Measurements from ENCODE around the gene TGFA.

TGFA gene

DNA sequence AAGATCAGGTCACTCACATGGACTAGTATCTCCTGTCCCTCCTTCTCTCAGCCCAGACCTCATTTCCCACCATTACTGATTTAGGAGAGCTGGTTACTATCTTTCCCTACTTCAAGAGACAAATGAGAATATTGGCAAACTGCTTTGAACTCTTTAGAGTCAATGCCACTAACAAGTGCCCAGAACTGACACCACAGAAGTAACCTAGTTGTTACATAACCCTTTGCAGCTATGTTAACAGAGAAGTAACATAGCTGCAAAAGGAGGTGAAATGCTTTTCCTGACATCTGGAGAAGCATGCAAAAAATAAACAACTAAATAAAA lies 30.0 kb downstream of the TGFA start:
- Histone ChIP-seq H3K9me3 (ENCODE audit: control insufficient read depth in 1 of 2, low read length in 2 of 2) (no peaks in the 10 kb centered on the region), H3K4me1 (ENCODE audit: control insufficient read depth in 1 of 2, insufficient read depth in 2 of 2, low read length in 2 of 2) (peaks cover 0 to 5% of the 10 kb centered on the region in 2 donors), H3K27me3 (ENCODE audit: low read depth, low read length) (no peaks in the 10 kb centered on the region), H3K36me3 (ENCODE audit: control insufficient read depth in 1 of 2, insufficient read depth in 2 of 2, low read length in 2 of 2) (no peaks in the 10 kb centered on the region), H3K27ac (ENCODE audit: low read length) (no peak overlapping the region), H3K4me3 (ENCODE audit: low read depth in 1 of 2, low read length in 2 of 2) (no peak overlapping the region)

GRCh38 chr2:70522627-70523026 lies 31.0 kb downstream of the TGFA start:
- H3K4me1 ChIP-seq (ENCODE audit: control insufficient read depth in 1 of 2, insufficient read depth in 2 of 2, low read length in 2 of 2): peaks cover 0 to 5% of the 10 kb centered on the region in 2 donors

DNA sequence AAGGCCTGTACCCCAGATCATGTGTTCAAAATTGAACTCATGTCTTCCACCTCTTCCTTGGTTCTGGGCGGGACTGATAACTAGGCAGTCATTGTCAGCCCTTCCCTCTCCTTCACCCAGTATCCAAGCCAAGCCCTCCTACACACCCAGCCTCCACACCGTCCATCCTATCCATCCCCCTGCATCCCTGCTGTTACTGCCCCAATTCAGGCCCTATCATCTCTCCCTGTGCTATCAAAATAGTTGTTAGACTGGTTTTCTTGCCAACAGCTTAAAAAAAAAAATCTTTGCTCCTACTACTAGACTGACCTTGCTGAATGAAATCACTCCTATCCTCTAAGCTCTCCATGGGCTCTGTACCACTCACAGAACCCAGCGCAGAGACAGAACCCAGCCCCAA lies 32.8 kb downstream of the TGFA start:
- Histone ChIP-seq H3K36me3 (ENCODE audit: control insufficient read depth in 1 of 2, insufficient read depth in 2 of 2, low read length in 2 of 2) (no peaks in the 10 kb centered on the region), H3K4me3 (ENCODE audit: low read depth in 1 of 2, low read length in 2 of 2) (no peak overlapping the region), H3K27ac (ENCODE audit: low read length) (no peak overlapping the region), H3K27me3 (ENCODE audit: low read depth, low read length) (no peaks in the 10 kb centered on the region), H3K9me3 (ENCODE audit: control insufficient read depth in 1 of 2, low read length in 2 of 2) (no peaks in the 10 kb centered on the region), H3K4me1 (ENCODE audit: control insufficient read depth in 1 of 2, insufficient read depth in 2 of 2, low read length in 2 of 2) (peaks cover 0 to 5% of the 10 kb centered on the region in 2 donors)

More at GRCh38 chr2:70522627-70523026, 31.0 kb downstream of the TGFA start:
- H3K27ac ChIP-seq (ENCODE audit: low read length): no peak overlapping the region
- H3K9me3 ChIP-seq (ENCODE audit: control insufficient read depth in 1 of 2, low read length in 2 of 2): no peaks in the 10 kb centered on the region
- no peak overlapping the region for H3K4me3 ChIP-seq (ENCODE audit: low read depth in 1 of 2, low read length in 2 of 2)
- no peaks in the 10 kb centered on the region for H3K36me3 ChIP-seq (ENCODE audit: control insufficient read depth in 1 of 2, insufficient read depth in 2 of 2, low read length in 2 of 2)
- H3K27me3 ChIP-seq (ENCODE audit: low read depth, low read length): no peaks in the 10 kb centered on the region

- H3K27ac ChIP-seq (ENCODE audit: low read length): no peak overlapping the region
- no peaks in the 10 kb centered on the region for H3K27me3 ChIP-seq (ENCODE audit: low read depth, low read length)
- no peaks in the 10 kb centered on the region for H3K9me3 ChIP-seq (ENCODE audit: control insufficient read depth in 1 of 2, low read length in 2 of 2)
- H3K4me1 ChIP-seq (ENCODE audit: control insufficient read depth in 1 of 2, insufficient read depth in 2 of 2, low read length in 2 of 2): peaks cover 0 to under 1% of the 10 kb centered on the region in 2 donors
- H3K36me3 ChIP-seq (ENCODE audit: control insufficient read depth in 1 of 2, insufficient read depth in 2 of 2, low read length in 2 of 2): no peaks in the 10 kb centered on the region
- no peak overlapping the region for H3K4me3 ChIP-seq (ENCODE audit: low read depth in 1 of 2, low read length in 2 of 2)
These were observed 34.2 kb downstream of the TGFA start for GRCh38 chr2:70519453-70519852.

DNA sequence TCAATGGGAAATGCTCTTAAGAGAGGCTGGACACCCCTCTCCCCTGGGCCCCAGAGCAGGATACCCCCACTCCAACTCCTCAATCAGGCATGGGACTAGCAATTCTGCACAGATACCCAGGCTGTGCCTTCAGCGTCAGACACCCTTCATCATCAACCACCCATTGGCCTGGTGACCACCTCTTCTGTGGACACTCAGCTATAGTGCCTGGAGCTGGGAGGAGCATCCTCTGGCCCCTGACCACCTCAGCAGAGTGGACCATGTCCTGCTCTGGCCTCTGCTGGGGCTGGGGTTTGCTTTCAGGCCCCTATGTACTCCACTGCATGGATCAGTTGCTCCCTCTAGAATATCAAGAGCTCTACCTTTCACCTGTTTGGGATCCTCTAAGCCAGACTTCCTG lies 35.1 kb downstream of the TGFA start:
- Histone ChIP-seq H3K4me3 (ENCODE audit: low read depth in 1 of 2, low read length in 2 of 2) (no peak overlapping the region), H3K36me3 (ENCODE audit: control insufficient read depth in 1 of 2, insufficient read depth in 2 of 2, low read length in 2 of 2) (no peaks in the 10 kb centered on the region), H3K4me1 (ENCODE audit: control insufficient read depth in 1 of 2, insufficient read depth in 2 of 2, low read length in 2 of 2) (no peaks in the 10 kb centered on the region), H3K27ac (ENCODE audit: low read length) (no peak overlapping the region), H3K9me3 (ENCODE audit: control insufficient read depth in 1 of 2, low read length in 2 of 2) (no peaks in the 10 kb centered on the region), H3K27me3 (ENCODE audit: low read depth, low read length) (no peaks in the 10 kb centered on the region)

- no peaks in the 10 kb centered on the region for H3K4me1 ChIP-seq (ENCODE audit: control insufficient read depth in 1 of 2, insufficient read depth in 2 of 2, low read length in 2 of 2)
- no peaks in the 10 kb centered on the region for H3K36me3 ChIP-seq (ENCODE audit: control insufficient read depth in 1 of 2, insufficient read depth in 2 of 2, low read length in 2 of 2)
- no peaks in the 10 kb centered on the region for H3K9me3 ChIP-seq (ENCODE audit: control insufficient read depth in 1 of 2, low read length in 2 of 2)
- no peak overlapping the region for H3K27ac ChIP-seq (ENCODE audit: low read length)
- no peak overlapping the region for H3K4me3 ChIP-seq (ENCODE audit: low read depth in 1 of 2, low read length in 2 of 2)
- H3K27me3 ChIP-seq (ENCODE audit: low read depth, low read length): no peaks in the 10 kb centered on the region
These were observed 35.8 kb downstream of the TGFA start for GRCh38 chr2:70517804-70518203.

- Histone ChIP-seq H3K27ac (ENCODE audit: low read length) (no peak overlapping the region), H3K27me3 (ENCODE audit: low read depth, low read length) (no peaks in the 10 kb centered on the region), H3K4me1 (ENCODE audit: control insufficient read depth in 1 of 2, insufficient read depth in 2 of 2, low read length in 2 of 2) (no peaks in the 10 kb centered on the region), H3K4me3 (ENCODE audit: low read depth in 1 of 2, low read length in 2 of 2) (no peak overlapping the region), H3K36me3 (ENCODE audit: control insufficient read depth in 1 of 2, insufficient read depth in 2 of 2, low read length in 2 of 2) (no peaks in the 10 kb centered on the region), H3K9me3 (ENCODE audit: control insufficient read depth in 1 of 2, low read length in 2 of 2) (no peaks in the 10 kb centered on the region)
These were observed 37.0 kb downstream of the TGFA start for GRCh38 chr2:70516596-70516995.

DNA sequence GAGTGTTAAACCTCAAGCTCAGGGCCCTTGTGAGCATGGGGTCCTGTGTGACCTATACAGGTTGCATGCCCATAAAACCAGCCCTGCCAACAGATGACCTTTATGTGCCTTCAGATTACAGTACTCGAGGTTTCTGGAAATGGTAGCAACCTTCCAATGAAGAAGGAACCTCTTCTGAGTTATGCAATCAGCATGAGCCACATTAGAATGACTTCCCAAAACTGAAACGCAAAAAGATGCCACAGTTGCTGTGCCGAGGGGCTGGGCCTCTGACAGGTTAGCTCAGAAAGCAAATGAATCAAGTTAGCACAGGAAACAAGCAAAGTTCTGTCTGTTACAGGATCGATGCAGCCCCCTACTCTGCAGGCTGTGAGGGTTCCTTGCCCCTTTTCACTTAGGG lies 37.7 kb downstream of the TGFA start:
- Histone ChIP-seq H3K4me1 (ENCODE audit: control insufficient read depth in 1 of 2, insufficient read depth in 2 of 2, low read length in 2 of 2) (no peaks in the 10 kb centered on the region), H3K27me3 (ENCODE audit: low read depth, low read length) (no peaks in the 10 kb centered on the region), H3K4me3 (ENCODE audit: low read depth in 1 of 2, low read length in 2 of 2) (no peak overlapping the region), H3K36me3 (ENCODE audit: control insufficient read depth in 1 of 2, insufficient read depth in 2 of 2, low read length in 2 of 2) (no peaks in the 10 kb centered on the region), H3K27ac (ENCODE audit: low read length) (no peak overlapping the region), H3K9me3 (ENCODE audit: control insufficient read depth in 1 of 2, low read length in 2 of 2) (no peaks in the 10 kb centered on the region)

DNA sequence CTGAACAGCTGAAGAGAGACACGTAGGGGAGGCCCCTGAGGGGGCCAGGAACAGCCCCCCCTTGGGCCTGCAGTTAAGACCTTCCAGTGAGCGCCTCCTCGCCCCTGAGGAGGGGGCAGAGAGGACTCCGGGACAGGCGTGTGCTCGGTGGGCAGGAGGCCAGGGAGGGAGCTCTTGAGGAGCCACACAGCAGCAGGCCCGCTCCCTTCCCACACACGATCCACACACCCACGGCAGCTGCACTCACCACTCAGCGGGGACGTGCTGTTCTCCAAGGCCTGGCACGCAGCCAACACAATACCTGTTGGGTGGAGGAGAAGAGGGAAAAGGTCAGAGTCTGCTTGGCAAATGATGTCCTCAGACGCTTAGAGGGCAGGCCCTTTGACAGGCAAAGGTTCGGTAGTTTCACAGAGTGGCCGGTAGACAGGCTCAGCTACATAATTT lies 39.0 kb downstream of the TGFA start:
- no peaks in the 10 kb centered on the region for H3K4me1 ChIP-seq (ENCODE audit: control insufficient read depth in 1 of 2, insufficient read depth in 2 of 2, low read length in 2 of 2)
- H3K27ac ChIP-seq (ENCODE audit: low read length): no peak overlapping the region
- H3K27me3 ChIP-seq (ENCODE audit: low read depth, low read length): no peaks in the 10 kb centered on the region
- H3K9me3 ChIP-seq (ENCODE audit: control insufficient read depth in 1 of 2, low read length in 2 of 2): no peaks in the 10 kb centered on the region
- H3K4me3 ChIP-seq (ENCODE audit: low read depth in 1 of 2, low read length in 2 of 2): no peak overlapping the region
- H3K36me3 ChIP-seq (ENCODE audit: control insufficient read depth in 1 of 2, insufficient read depth in 2 of 2, low read length in 2 of 2): no peaks in the 10 kb centered on the region

GRCh38 chr2:70513738-70514137 lies 39.9 kb downstream of the TGFA start:
- no peak overlapping the region for H3K27ac ChIP-seq (ENCODE audit: low read length)
- no peaks in the 10 kb centered on the region for H3K36me3 ChIP-seq (ENCODE audit: control insufficient read depth in 1 of 2, insufficient read depth in 2 of 2, low read length in 2 of 2)
- H3K4me3 ChIP-seq (ENCODE audit: low read depth in 1 of 2, low read length in 2 of 2): no peak overlapping the region
- no peaks in the 10 kb centered on the region for H3K4me1 ChIP-seq (ENCODE audit: control insufficient read depth in 1 of 2, insufficient read depth in 2 of 2, low read length in 2 of 2)
- no peaks in the 10 kb centered on the region for H3K9me3 ChIP-seq (ENCODE audit: control insufficient read depth in 1 of 2, low read length in 2 of 2)
- H3K27me3 ChIP-seq (ENCODE audit: low read depth, low read length): no peaks in the 10 kb centered on the region

DNA sequence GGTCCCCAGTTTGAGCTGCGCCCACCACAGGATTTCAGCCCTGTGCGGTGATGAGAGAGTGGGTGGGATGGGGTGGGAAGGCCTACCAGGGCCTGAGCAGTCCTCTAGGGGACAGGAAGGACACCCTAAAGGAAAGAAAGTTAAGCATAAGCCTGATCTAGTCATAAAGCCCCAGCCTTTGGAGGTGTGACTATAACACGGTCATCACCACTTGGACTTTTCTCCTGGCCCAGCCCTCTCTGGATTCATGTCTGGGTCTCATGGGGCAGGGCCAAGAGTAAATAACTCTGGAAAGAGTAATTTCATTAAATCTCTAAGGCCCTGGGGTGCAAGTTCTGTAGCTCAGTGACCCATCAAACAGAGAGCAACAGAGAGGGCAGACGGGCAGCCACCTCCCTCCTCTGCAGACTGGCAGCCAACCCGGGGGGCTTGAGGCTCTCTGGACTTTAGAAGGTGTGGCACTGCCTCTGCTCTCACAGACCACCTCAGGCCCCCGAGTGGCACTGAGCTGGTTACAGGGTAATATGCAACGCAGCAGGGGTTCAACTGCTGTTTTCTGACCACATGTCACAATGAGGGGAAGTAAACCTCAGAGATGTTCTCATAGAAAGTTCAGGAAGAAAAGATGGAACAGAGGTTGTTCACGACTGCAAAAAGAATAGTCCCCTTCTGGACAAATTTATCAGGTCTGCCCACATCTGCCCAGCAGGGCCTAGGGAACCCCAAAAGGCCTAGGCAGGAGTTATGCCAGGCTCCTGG lies 41.5 kb downstream of the TGFA start:
- Histone ChIP-seq H3K36me3 (ENCODE audit: control insufficient read depth in 1 of 2, insufficient read depth in 2 of 2, low read length in 2 of 2) (no peaks in the 10 kb centered on the region), H3K9me3 (ENCODE audit: control insufficient read depth in 1 of 2, low read length in 2 of 2) (no peaks in the 10 kb centered on the region), H3K27ac (ENCODE audit: low read length) (no peak overlapping the region), H3K27me3 (ENCODE audit: low read depth, low read length) (no peaks in the 10 kb centered on the region), H3K4me3 (ENCODE audit: low read depth in 1 of 2, low read length in 2 of 2) (no peak overlapping the region), H3K4me1 (ENCODE audit: control insufficient read depth in 1 of 2, insufficient read depth in 2 of 2, low read length in 2 of 2) (no peaks in the 10 kb centered on the region)

- no peak overlapping the region for H3K27ac ChIP-seq (ENCODE audit: low read length)
- H3K4me3 ChIP-seq (ENCODE audit: low read depth in 1 of 2, low read length in 2 of 2): no peak overlapping the region
- no peaks in the 10 kb centered on the region for H3K9me3 ChIP-seq (ENCODE audit: control insufficient read depth in 1 of 2, low read length in 2 of 2)
- H3K4me1 ChIP-seq (ENCODE audit: control insufficient read depth in 1 of 2, insufficient read depth in 2 of 2, low read length in 2 of 2): no peaks in the 10 kb centered on the region
- no peaks in the 10 kb centered on the region for H3K27me3 ChIP-seq (ENCODE audit: low read depth, low read length)
- H3K36me3 ChIP-seq (ENCODE audit: control insufficient read depth in 1 of 2, insufficient read depth in 2 of 2, low read length in 2 of 2): no peaks in the 10 kb centered on the region
These were observed 43.3 kb downstream of the TGFA start for GRCh38 chr2:70510313-70510712.
